GM12878 (cell line): ENCODE data around the gene NAV2.

ENCODE experiments used
- JUNB ChIP-seq: IDR thresholded peaks from 2 replicates; pipeline ENCODE4 v1.6.1; 2016; ENCODE audit warnings: antibody characterized with exemption, mild to moderate bottlenecking
- POLR2AphosphoS5 ChIP-seq: IDR thresholded peaks from 2 replicates; pipeline ENCODE4 v1.6.1; 2011; ENCODE audit warnings: mild to moderate bottlenecking, low read length, inconsistent platforms

- TF ChIP-seq POLR2AphosphoS5 (no peak), JUNB (no peak)
Measured at GRCh38 chr11:19959648-19960059, 247.0 kb downstream of the NAV2 start.
